ENCODE measurements around the gene TLCD2. TPM values are rescaled to one million over a fixed set of nuclear protein-coding genes. Genes with fewer than 3 reads are reported as not detected.
A peak's percentile ranks its signal among the peaks of the same experiment; 100 is the strongest.

TLCD2 gene
- total and polyA plus RNA-seq, 9 of the 15 experiments (the other 6 are each of a cell fraction or from before 2014, with no cell fraction given) = 0.10 to 0.89 (median 0.58) TPM

GRCh38 chr17:1716076-1716911, 6.1 kb upstream of the TLCD2 start (continued):
- TF ChIP-seq POLR2B (IDR thresholded peaks at IDR 0.05; ENCODE audit: low read depth, partially characterized antibody) (peak; percentile 71), MAFG (tag; conservative IDR thresholded peaks at IDR 0.05) (peak; percentile 74), SREBF1 (IDR thresholded peaks at IDR 0.05; ENCODE audit: borderline replicate concordance, low read depth, low read length) (no peak), TAF7 (tag; IDR thresholded peaks at IDR 0.05) (peak; percentile 77), TARDBP (IDR thresholded peaks at IDR 0.05) (no peak), BHLHE40 (IDR thresholded peaks at IDR 0.05; ENCODE audit: low read length) (peak; percentile 42), CBX8 (IDR thresholded peaks at IDR 0.05; ENCODE audit: borderline replicate concordance, extremely low read depth, low read depth, low read length, poor library complexity, severe bottlenecking) (no peak), PBX2 (CRISPR knock-in tag; IDR thresholded peaks at IDR 0.05; ENCODE audit: low read depth) (peak; percentile 63), PBX2 (tag; conservative IDR thresholded peaks at IDR 0.05; ENCODE audit: low read depth) (peak; percentile 92), E2F4 (CRISPR knock-in tag; IDR thresholded peaks at IDR 0.05; ENCODE audit: low read depth) (no peak), MEIS2 (IDR thresholded peaks at IDR 0.05; ENCODE audit: partially characterized antibody) (peak; percentile 21)
